Measurements from ENCODE around the gene MAPK9. TPM values are rescaled to one million over a fixed set of nuclear protein-coding genes. Genes with fewer than 3 reads are reported as not detected.
"Not testable (repeated sequence)": the region's sequence is repeated elsewhere in the genome, so short reads cannot be mapped to it uniquely, and the experiment has no call there.

Gene MAPK9
- total RNA-seq, 1 donor = 22.9 TPM

DNA sequence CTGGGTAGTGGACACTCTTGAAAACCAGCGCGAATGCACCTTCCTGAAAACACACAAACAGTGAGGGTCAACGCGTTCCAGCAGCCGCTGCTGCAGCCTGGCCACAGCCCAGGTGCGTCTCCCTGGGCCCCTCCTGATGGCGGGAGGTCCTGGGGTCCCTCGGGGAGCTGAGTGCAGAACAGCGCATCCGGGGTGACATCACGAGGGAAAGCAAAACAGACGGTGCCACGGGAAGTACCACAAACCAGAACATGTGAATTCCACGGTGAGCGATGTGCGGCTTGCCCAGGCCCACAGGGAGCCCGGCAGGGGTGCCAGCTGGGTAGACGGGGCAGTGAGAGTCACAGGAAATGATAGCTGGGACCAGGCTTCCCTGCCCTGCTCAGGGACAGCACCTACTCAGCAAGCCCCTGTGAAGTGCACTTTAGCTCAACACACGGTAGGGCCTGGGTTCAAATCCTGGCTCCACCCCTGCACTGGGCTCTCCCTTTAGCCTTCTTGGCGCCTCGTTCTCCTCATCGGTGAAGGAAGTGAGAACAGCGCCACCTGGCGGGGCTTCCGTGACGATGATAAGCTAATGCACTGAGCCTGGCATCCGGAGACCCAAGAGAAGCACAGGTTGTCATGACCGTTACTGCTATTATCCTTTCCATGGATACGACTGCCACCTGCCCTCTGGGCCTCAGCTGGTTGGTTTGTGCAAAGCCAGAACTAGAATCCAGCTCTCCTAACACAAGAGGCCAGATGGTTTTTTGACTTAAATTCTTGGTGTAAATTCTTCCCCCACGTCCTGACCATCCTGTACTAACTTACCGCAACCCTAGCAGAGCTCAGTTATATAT is 36.6 kb upstream of the MAPK9 start:
- DNase-seq (ENCODE audit: low read depth in 2 of 3, low spot score in 2 of 3) = peak; percentile 76 to 89 (median 77)

DNA sequence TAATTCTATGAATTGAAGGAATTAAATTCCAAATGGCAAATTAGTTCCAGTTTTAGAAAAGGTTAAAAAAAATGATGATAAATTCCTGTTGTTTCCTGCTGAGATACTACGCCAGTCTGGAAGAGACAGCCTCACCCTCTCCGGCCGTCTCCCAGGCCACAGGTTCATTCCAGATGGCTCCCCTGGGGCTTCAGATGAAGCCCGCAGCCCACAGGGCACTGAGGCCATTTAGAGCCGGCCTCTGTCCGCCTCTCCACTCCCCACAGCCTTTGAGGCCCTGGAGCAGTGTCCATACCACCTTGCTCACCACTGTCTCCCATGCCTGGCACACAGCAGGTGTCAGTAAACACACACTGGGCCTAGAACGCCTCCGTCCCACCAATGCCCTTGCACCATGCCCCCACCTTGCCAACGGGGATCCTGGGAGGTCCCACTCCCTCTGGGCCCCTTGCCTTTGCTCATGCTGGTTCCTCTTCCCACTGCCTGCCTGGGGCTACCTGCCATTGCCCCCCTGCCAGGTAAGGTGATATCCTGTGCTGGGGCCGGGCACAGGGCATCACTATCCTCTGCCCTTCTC is 35.2 kb upstream of the MAPK9 start:
- no peak for DNase-seq (ENCODE audit: low read depth in 2 of 3, low spot score in 2 of 3)

DNA sequence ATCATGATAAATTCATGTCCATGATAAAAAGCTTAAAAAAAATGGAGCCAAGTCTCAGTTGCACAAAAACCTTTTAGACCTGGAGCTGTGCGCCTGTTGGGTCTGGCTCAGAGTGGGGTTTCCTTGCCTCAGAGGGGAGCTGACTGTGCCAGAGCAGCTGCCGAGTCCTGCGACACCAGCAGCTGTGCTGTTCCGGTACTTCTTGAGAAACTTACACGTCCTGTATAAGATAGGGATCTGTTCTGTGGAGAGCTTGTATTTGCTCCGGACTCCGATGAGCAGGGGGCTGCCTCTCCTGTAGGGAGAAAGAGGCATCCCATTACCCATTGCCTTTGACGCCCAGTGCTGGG is 32.7 kb upstream of the MAPK9 start:
- no peak for DNase-seq (ENCODE audit: low read depth in 2 of 3, low spot score in 2 of 3)

DNA sequence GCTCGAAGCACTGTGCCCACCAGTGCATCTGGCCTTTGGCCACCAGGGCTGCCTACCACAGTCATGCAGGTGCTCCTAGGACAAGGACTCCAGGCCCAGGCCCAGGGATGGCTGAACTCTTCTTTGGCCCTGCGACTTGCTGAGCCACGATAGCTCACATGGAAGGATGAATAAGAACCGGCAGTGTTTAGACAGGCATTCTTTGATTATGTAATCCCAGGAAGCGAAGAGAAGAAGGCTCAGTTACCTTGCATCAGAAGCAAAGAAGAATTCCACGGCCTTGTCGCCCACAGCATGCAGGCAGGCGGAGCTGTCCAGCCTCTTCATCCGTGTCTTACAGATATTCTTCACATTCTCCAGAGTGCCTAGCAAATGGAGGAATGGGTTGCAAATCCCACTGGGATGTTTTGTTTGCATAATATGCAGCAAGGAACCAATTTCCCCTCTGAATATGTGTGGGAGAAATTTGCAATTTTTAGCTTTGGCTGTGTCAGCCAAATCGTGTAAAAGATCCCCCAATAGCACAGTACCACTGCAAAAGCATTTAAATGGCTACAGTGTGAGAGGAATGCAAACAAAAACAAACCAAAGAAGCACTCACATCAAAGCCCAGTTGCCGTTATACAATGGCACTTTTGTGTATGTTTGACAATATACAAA is 32.2 kb upstream of the MAPK9 start:
- DNase-seq (ENCODE audit: low read depth in 2 of 3, low spot score in 2 of 3) = no peak

DNA sequence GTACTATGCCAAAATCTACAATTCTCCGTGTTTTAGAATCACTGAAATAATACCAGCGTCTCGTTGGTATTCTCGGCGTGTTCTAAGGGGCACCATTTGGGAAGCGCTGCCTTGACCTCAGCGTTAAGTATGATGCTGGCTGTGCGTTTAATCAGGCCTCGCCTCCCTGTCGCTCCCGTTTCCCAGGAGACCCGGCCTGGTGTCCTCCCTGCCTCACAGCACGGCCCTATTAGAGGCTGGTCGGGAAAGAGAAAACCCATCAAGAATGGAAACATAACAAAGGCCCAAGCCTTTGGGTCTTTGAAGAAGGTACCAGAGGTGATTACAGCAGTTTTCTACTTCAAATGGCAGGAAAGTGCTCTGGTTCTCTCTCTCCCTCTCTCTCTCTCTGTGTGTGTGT is 31.3 kb upstream of the MAPK9 start:
- DNase-seq (ENCODE audit: low read depth in 2 of 3, low spot score in 2 of 3) = no peak

DNA sequence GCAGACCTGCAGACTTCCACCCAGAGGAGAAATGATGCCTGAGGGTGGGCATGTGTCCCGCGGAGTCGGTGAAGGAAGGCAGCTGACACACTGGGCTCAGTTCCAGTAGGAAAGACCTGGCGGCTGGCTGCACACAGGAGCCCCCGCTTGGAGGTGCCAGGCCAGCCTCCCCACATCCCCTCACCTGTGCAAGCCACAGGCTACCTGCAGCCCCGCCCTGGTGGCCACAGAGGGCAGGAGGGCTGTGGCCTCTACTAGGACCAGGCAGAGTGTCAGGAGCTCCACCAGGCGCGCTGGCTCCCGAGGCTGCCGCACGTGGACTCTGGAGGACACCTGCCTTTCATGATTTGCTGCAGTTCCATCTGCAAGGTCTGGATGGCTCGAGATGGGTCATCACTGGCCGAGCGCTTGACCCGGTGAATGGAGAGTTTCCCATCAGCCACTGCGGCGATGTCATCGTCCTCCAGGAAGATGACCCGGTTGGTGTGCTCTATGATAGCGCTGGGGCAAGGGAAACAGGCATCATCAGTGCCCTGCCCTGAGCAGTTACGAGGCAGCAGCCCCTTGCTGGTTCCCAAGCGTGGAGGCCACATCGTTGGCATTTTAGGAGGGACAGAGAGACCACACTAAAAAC is 26.7 kb upstream of the MAPK9 start:
- no peak for DNase-seq (ENCODE audit: low read depth in 2 of 3, low spot score in 2 of 3)

DNA sequence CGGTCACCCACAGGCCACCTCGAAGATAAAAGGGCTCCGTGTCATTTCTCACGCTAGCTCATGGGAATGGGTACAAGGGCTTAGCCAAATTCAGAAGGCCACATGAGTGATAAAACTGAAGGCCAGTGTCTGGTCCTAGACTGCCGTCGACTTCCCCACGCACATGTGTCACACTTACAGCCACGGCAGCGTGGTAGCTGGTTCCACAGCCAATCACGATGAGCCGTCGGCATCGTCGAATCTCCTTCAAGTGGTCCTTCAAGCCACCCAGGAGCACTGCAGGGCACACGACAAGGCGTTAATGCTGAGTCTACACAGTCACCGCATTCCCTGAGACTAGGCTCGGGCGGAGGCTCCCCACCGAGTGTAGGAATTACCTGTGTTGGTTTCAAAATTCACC is 24.7 kb upstream of the MAPK9 start:
- DNase-seq (ENCODE audit: low read depth in 2 of 3, low spot score in 2 of 3) = no peak

DNA sequence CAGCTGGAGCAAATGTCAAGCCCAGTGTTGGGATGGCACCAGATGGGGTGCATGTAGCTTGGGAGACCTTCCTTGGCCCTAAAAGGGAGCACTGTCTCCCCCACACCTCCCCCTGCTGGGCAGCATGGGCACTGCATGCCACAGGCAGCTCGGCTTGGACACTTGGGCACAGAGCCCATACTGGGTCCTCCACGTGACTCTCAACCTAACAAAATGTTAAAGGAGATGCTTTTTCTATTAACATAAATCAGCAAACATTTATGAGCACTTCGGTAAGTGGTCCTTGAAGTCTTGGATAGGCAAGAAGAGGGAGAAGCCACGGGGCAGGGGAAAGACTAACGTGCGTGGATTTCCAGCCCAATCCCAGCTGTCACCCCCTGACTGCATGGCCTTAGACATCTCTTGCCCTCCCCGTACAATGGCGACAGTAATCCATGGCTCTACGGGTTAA is 23.9 kb upstream of the MAPK9 start:
- peak in 2 of 3 donors; percentile 63 to 75 for DNase-seq (ENCODE audit: low read depth in 2 of 3, low spot score in 2 of 3)

DNA sequence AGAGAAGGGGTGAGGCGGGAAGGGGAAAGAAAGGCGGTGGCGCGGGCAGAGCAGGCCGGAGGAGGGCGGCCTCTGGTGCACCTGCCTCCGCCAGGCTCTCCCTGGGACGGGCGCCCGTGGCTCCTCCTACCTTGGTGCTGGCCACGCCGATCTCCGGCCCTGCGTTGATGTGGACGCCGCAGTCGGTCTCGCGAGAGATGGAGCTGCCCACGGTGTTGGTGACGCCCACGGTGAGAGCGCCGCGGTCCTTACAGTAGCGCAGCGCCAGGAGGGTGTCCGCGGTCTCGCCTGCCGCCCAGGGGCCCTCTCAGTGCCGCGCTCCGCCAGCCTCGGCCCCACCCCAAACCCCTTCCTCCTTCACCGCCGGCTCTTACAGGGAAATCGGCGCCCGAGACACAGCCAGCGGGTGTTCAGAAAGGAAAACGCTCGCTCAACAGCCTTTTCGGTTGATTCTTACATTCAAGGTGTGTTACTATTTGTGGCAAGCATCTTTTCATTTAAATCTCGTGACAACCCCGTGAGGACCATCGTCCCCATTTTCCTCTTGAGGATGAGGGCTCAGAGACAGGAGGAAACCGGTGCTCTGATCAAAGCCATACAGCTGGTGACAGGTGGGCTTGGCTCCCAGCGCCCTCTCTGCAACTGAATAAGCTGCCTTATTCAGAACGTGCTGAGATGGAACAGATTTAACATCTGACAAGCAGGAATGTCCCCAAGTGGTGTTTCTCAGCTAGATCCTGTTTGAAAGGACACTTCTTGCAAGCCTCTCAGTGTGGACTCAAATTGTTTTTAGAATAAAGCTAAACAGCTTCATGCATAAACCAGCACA is 22.0 kb upstream of the MAPK9 start:
- peak in 1 of 3 donors; percentile 72 for DNase-seq (ENCODE audit: low read depth in 2 of 3, low spot score in 2 of 3)

DNA sequence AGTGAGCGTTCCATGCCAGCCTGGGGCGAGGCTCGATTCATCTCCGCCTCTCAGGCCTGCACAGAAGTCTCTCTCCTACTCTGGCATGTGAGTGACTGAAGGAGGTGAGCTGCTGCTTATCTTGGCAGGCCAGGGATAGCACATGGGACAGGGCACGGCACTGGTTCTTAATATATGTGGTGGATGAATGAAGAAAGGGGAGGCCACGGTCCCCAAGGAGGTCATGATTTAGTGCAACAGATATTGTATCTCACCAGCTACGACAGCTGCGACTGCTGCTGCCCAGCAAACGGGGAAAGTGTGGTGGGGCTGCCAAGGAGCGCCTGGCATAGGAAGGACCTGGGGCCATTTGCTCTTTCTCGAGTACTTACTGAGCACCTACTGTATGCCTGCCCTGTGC is 19.3 kb upstream of the MAPK9 start:
- no peak for DNase-seq (ENCODE audit: low read depth in 2 of 3, low spot score in 2 of 3)

DNA sequence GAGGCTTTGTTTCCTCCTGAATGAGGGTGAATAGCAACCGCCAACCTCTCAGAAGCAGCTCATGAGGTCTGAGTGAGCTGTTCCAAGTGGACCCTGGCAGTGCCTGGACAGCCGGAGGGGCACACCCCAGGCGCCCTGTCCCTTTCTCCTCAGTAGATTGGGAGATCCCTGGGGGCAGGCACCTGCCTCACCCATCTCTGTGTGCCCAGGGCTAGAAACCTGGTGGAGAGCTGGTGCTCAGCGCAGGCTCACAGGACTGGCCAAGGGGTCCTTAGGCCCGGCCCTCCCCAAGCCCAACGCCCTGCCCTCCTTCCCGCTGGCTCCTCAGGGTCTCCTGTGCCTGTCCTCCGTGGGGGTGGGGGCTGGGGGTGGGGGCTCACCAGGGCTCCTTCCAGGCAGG is 14.9 kb upstream of the MAPK9 start:
- no peak for DNase-seq (ENCODE audit: low read depth in 2 of 3, low spot score in 2 of 3)

DNA sequence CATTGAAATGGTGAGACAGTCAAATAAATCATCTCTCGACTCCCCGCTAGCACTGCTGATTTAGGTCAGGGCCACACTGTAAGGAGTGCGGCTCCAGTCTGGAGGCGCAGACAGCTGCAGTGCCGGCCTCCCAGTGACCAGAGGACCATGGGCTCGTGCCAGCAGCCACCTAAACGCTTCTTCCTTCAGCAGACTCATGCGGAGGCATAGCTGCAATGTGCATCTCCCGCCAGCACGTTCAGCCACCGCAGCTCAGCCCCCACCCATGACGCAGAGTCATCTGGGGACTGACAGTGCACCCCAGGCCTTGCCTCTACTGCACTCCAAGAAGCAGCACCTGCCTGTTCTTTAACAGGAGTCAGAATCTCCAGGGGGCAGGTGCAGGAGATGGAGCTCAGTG is 13.6 kb upstream of the MAPK9 start:
- DNase-seq (ENCODE audit: low read depth in 2 of 3, low spot score in 2 of 3) = no peak

DNA sequence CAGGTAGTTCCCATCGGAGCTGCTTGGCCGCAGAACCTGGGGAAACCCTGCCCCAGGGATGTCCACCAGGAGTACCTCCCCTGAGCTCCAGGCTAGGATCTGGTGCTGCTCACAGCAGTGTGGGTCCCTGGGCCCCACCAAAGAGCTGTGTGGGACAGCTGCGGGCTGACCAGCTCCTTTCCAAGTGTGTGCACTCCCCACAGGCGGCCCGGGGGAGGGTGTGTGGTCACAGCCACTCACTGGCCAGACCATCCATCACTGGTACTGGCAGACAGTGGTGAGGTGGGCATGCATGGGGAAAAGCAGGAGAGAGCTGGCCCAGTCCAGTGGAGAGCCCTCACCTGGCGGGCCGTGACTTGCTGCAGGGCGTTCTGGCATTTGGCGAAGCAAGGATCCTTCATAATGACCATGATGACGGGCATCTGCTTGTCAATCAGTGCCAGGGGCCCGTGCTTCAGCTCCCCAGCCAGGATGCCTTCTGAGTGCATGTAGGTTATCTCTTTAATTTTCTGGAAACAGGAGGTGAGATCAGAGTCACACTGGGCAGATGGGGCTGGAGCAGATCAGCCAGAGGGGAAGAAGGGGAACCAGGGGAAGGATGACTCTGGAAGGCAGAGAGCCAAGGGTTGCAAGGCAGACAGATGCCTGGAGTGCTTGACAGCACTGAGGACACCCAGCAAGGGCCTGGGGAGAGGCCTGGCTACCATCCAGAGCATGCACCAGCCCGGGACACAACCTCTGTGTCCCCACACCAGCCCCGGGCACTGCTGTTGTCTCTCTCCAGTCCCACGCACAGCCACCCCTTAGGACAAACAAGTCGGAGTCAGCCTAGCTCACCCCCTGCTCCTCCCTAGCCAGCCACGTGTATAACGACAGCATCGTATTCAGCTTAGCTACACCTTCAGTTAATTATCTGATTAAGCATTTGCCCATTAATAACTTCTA is 12.8 kb upstream of the MAPK9 start:
- DNase-seq (ENCODE audit: low read depth in 2 of 3, low spot score in 2 of 3) = no peak

DNA sequence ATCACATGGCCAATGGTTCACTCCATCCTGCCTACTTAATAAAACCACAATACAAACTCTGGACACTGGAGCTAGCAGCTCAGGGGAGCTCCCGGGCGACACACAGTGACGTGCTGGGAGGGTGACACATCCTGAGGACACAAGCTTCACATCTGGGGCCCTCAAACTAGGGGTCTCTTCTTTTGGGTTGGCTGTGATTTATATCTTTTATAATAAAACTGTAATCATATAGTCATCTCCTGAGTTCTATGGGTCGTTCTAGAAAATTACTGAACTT is 12.1 kb upstream of the MAPK9 start:
- DNase-seq (ENCODE audit: low read depth in 2 of 3, low spot score in 2 of 3) = no peak

DNA sequence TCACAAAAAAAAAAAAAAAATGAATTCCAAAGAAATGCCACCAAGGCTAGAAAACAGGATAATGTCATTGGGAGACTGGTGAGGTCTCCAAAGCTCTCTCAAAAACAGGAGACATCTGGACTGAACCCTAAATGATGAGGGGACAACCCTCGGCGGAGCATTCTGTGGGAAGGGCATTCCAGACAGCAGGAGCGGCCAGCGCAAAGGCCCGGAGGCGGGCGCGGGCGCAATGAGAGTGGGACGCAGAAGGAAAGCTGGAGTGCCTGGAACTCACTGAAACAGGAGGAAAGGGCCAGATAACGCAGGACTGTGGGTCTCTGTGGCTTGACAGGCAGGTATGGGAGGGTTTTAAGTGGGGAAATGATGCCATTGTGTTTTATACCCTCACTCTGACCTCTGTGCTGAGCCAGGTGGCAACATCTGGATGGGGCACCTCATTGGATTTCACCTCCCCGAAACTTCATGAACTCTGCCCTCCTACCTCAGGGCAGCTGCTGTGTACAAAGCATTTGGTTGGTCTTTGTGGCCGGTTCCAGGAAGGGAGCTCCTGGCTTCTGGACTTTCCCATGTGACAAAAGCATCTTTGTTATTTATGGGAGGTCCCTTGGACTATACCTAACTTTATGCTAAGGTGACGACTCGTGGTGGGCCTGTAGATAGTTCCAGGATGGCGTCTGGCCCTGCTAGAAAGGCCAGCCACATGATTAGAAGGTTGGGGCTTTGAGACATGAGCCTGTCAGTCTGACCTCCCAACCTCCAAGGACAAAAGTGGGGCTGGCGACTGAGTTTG is 11.5 kb upstream of the MAPK9 start:
- no peak for DNase-seq (ENCODE audit: low read depth in 2 of 3, low spot score in 2 of 3)

DNA sequence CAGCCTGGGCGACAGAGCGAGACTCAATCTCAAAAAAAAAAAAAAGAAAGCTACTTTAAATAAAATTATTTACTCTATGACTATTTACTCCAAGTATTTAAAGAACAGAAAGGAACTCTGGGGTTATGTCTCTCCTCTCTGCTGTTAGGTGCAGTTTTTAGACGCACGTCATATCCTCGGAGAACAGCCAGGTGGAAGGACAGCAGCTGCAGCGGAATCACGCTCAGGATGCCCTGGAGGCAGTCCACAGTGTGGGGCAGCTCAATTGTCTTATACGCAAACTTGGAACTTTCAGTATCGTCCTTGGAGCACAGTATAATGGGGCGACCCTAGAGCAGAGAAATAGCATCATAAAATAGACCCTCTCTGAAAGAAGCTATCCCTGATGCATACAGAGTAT is 10.4 kb upstream of the MAPK9 start:
- DNase-seq (ENCODE audit: low read depth in 2 of 3, low spot score in 2 of 3) = no peak

DNA sequence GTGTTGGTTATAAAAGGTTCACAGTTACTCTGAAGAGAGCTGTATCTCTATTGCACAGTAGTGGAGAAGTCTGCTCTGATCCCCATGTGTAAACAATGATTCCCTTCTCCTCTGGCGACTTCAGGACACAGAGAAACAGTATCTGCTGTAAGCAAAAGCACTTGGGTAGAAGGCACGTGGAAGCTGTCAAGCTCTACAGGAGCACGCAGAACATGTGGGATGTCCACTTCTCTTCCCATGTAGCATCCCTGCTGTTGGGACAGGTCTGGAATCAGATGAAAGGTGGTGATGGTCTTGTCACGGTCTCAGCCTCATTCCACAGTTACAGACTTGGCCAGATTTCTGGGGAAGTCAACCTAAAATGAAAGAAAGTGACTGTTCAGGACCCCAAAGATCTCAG is 9.4 kb upstream of the MAPK9 start:
- no peak for DNase-seq (ENCODE audit: low read depth in 2 of 3, low spot score in 2 of 3)

DNA sequence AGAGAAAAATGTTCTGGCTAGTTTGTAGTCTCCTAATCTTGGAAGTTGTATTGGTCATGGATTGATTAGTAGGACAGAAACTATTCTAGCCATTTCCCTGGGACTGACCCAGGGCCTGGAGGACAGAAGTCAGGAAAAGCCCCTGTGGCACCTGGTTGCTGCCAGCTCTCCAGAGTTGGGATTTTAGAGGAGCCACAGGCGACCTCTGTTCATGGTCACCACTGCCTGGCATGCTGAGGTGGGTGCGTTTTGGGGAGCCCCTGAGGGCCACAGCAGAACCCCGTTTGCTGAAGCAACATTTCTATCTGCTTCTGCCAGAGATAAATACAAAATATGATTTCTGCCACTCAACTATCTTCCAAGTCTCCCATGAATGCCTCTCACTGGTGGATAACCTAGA is 7.6 kb upstream of the MAPK9 start:
- DNase-seq (ENCODE audit: low read depth in 2 of 3, low spot score in 2 of 3) = no peak

DNA sequence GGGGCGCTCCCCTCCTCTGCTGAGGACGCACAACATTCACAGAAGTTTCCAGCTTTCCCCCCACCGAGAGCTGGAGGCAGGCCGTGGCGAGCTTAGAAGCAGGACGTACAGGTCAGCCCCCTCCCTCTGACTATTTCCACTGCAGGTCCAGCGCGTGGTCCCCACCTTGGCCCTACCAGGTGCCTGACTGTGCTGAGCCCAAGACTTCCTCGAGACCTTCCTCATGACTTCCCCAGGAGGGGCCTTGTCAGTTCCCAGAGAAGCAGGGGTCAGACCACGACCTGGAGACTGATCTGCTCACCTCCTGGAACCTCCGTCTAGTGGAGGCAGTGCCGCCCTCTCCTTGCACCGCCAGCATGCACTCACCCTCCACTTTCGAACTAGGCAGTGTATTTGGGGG is 7.1 kb upstream of the MAPK9 start:
- not testable (repeated sequence) for DNase-seq (ENCODE audit: low read depth in 2 of 3, low spot score in 2 of 3)
